ENCODE measurements around the gene ZNF586. TPM values are rescaled to one million over a fixed set of nuclear protein-coding genes. Genes with fewer than 3 reads are reported as not detected.
"Not testable (repeated sequence)": the region's sequence is repeated elsewhere in the genome, so short reads cannot be mapped to it uniquely, and the experiment has no call there.

The ZNF586 gene
- total RNA-seq, 1 experiment from 2014 or later = 35.9 TPM

GRCh38 chr19:57778336-57778735 is 8.9 kb downstream of the ZNF586 start:
- Histone ChIP-seq H3K9me2 (replicated peaks; ENCODE audit: insufficient read depth, low read length) (no peaks in the 10 kb centered on the region), H3K79me2 (ENCODE audit: low read length) (peaks cover 93% of the 10 kb centered on the region), H3K9me3 (ENCODE audit: low read length) (peaks cover 60% of the 10 kb centered on the region), H3K36me3 (ENCODE audit: insufficient read depth, low read length) (peaks cover 84% of the 10 kb centered on the region), H3K27me3 (ENCODE audit: low read length) (no peaks in the 10 kb centered on the region), H4K20me1 (ENCODE audit: insufficient read depth, low read depth, low read length) (no peaks in the 10 kb centered on the region), H3K9ac (ENCODE audit: low read length) (no peak overlapping the region), H3K4me2 (ENCODE audit: low read depth, low read length, poor library complexity, severe bottlenecking) (no peak overlapping the region), H2AFZ (ENCODE audit: low read length) (no peak overlapping the region), H3K4me3 (ENCODE audit: low read length) (no peak overlapping the region; the same call in 1 of the 2 replicates), H3K27ac (ENCODE audit: low read length) (no peak overlapping the region), H3K4me1 (ENCODE audit: low read length) (no peaks in the 10 kb centered on the region)
- DNase-seq = no peak

GRCh38 chr19:57779220-57779845 is 9.9 kb downstream of the ZNF586 start:
- H3K9me3 ChIP-seq (ENCODE audit: low read length) = peaks cover 55% of the 10 kb centered on the region
- H4K20me1 ChIP-seq (ENCODE audit: insufficient read depth, low read depth, low read length) = no peaks in the 10 kb centered on the region
- no peak for DNase-seq
- no peak overlapping the region for H3K4me3 ChIP-seq (ENCODE audit: low read length)
- H3K27me3 ChIP-seq (ENCODE audit: low read length) = no peaks in the 10 kb centered on the region
- no peaks in the 10 kb centered on the region for H3K4me1 ChIP-seq (ENCODE audit: low read length)
- H3K9ac ChIP-seq (ENCODE audit: low read length) = no peak overlapping the region
- H3K27ac ChIP-seq (ENCODE audit: low read length) = no peak overlapping the region
- H3K36me3 ChIP-seq (ENCODE audit: insufficient read depth, low read length) = peaks cover 82% of the 10 kb centered on the region
- no peak overlapping the region for H2AFZ ChIP-seq (ENCODE audit: low read length)
- H3K9me2 ChIP-seq (replicated peaks; ENCODE audit: insufficient read depth, low read length) = no peaks in the 10 kb centered on the region
- H3K4me2 ChIP-seq (ENCODE audit: low read depth, low read length, poor library complexity, severe bottlenecking) = no peak overlapping the region
- peaks cover 90% of the 10 kb centered on the region for H3K79me2 ChIP-seq (ENCODE audit: low read length)

- Histone ChIP-seq H2AFZ (ENCODE audit: low read length) (no peak overlapping the region), H4K20me1 (ENCODE audit: insufficient read depth, low read depth, low read length) (no peaks in the 10 kb centered on the region), H3K27me3 (ENCODE audit: low read length) (no peaks in the 10 kb centered on the region), H3K4me2 (ENCODE audit: low read depth, low read length, poor library complexity, severe bottlenecking) (no peak overlapping the region), H3K9ac (ENCODE audit: low read length) (no peak overlapping the region), H3K4me1 (ENCODE audit: low read length) (no peaks in the 10 kb centered on the region), H3K9me2 (replicated peaks; ENCODE audit: insufficient read depth, low read length) (no peaks in the 10 kb centered on the region), H3K79me2 (ENCODE audit: low read length) (peaks cover 79% of the 10 kb centered on the region), H3K9me3 (ENCODE audit: low read length) (peaks cover 10% of the 10 kb centered on the region), H3K27ac (ENCODE audit: low read length) (no peak overlapping the region), H3K4me3 (ENCODE audit: low read length) (no peak overlapping the region), H3K36me3 (ENCODE audit: insufficient read depth, low read length) (peaks cover 41% of the 10 kb centered on the region)
- no peak for DNase-seq
Measured at GRCh38 chr19:57786286-57786685, 16.8 kb downstream of the ZNF586 start.

- Histone ChIP-seq H3K9me2 (replicated peaks; ENCODE audit: insufficient read depth, low read length) (no peaks in the 10 kb centered on the region), H3K36me3 (ENCODE audit: insufficient read depth, low read length) (peaks cover 37% of the 10 kb centered on the region), H4K20me1 (ENCODE audit: insufficient read depth, low read depth, low read length) (no peaks in the 10 kb centered on the region), H3K79me2 (ENCODE audit: low read length) (peaks cover 77% of the 10 kb centered on the region), H3K9ac (ENCODE audit: low read length) (no peak overlapping the region), H3K4me1 (ENCODE audit: low read length) (no peaks in the 10 kb centered on the region), H2AFZ (ENCODE audit: low read length) (no peak overlapping the region), H3K27me3 (ENCODE audit: low read length) (no peaks in the 10 kb centered on the region), H3K4me2 (ENCODE audit: low read depth, low read length, poor library complexity, severe bottlenecking) (no peak overlapping the region), H3K27ac (ENCODE audit: low read length) (no peak overlapping the region), H3K9me3 (ENCODE audit: low read length) (peaks cover 9% of the 10 kb centered on the region; the same call in 1 of the 2 replicates), H3K4me3 (ENCODE audit: low read length) (no peak overlapping the region)
- DNase-seq = no peak
Measured at GRCh38 chr19:57786906-57787305, 17.4 kb downstream of the ZNF586 start.

GRCh38 chr19:57788114-57788692 is 18.7 kb downstream of the ZNF586 start:
- H3K4me2 ChIP-seq (ENCODE audit: low read depth, low read length, poor library complexity, severe bottlenecking) = no peak overlapping the region
- no peak for DNase-seq
- H3K4me3 ChIP-seq (ENCODE audit: low read length) = no peak overlapping the region
- H3K4me1 ChIP-seq (ENCODE audit: low read length) = no peaks in the 10 kb centered on the region
- peaks cover 76% of the 10 kb centered on the region for H3K79me2 ChIP-seq (ENCODE audit: low read length)
- no peak overlapping the region for H3K27ac ChIP-seq (ENCODE audit: low read length)
- H2AFZ ChIP-seq (ENCODE audit: low read length) = no peak overlapping the region
- H3K36me3 ChIP-seq (ENCODE audit: insufficient read depth, low read length) = peaks cover 39% of the 10 kb centered on the region
- H3K9ac ChIP-seq (ENCODE audit: low read length) = no peak overlapping the region
- H4K20me1 ChIP-seq (ENCODE audit: insufficient read depth, low read depth, low read length) = no peaks in the 10 kb centered on the region
- H3K9me2 ChIP-seq (replicated peaks; ENCODE audit: insufficient read depth, low read length) = no peaks in the 10 kb centered on the region
- no peaks in the 10 kb centered on the region for H3K27me3 ChIP-seq (ENCODE audit: low read length)
- H3K9me3 ChIP-seq (ENCODE audit: low read length) = peaks cover 5% of the 10 kb centered on the region; the same call in 1 of the 2 replicates

- H3K9me3 ChIP-seq (ENCODE audit: low read length) = peaks cover 5% of the 10 kb centered on the region; the same call in 1 of the 2 replicates
- no peak overlapping the region for H3K4me3 ChIP-seq (ENCODE audit: low read length)
- H3K4me2 ChIP-seq (ENCODE audit: low read depth, low read length, poor library complexity, severe bottlenecking) = no peak overlapping the region
- no peaks in the 10 kb centered on the region for H3K27me3 ChIP-seq (ENCODE audit: low read length)
- no peak overlapping the region for H3K9ac ChIP-seq (ENCODE audit: low read length)
- no peak for DNase-seq
- H2AFZ ChIP-seq (ENCODE audit: low read length) = no peak overlapping the region
- no peaks in the 10 kb centered on the region for H4K20me1 ChIP-seq (ENCODE audit: insufficient read depth, low read depth, low read length)
- H3K9me2 ChIP-seq (replicated peaks; ENCODE audit: insufficient read depth, low read length) = no peaks in the 10 kb centered on the region
- H3K27ac ChIP-seq (ENCODE audit: low read length) = no peak overlapping the region
- H3K36me3 ChIP-seq (ENCODE audit: insufficient read depth, low read length) = peaks cover 38% of the 10 kb centered on the region
- peaks cover 77% of the 10 kb centered on the region for H3K79me2 ChIP-seq (ENCODE audit: low read length)
- H3K4me1 ChIP-seq (ENCODE audit: low read length) = no peaks in the 10 kb centered on the region
Measured at GRCh38 chr19:57789288-57789687, 19.8 kb downstream of the ZNF586 start.

GRCh38 chr19:57796580-57796979 is 27.1 kb downstream of the ZNF586 start:
- not testable (repeated sequence) for H2AFZ ChIP-seq (ENCODE audit: low read length); H3K9me2 ChIP-seq (replicated peaks; ENCODE audit: insufficient read depth, low read length); H3K9me3 ChIP-seq (ENCODE audit: low read length); H4K20me1 ChIP-seq (ENCODE audit: insufficient read depth, low read depth, low read length); H3K9ac ChIP-seq (ENCODE audit: low read length); H3K4me3 ChIP-seq (ENCODE audit: low read length); H3K27me3 ChIP-seq (ENCODE audit: low read length); H3K4me2 ChIP-seq (ENCODE audit: low read depth, low read length, poor library complexity, severe bottlenecking); H3K27ac ChIP-seq (ENCODE audit: low read length); DNase-seq
- peaks cover 49% of the 10 kb centered on the region for H3K79me2 ChIP-seq (ENCODE audit: low read length)
- H3K4me1 ChIP-seq (ENCODE audit: low read length) = peaks cover 10% of the 10 kb centered on the region
- peaks cover 24% of the 10 kb centered on the region for H3K36me3 ChIP-seq (ENCODE audit: insufficient read depth, low read length)

- peaks cover 9% of the 10 kb centered on the region for H3K36me3 ChIP-seq (ENCODE audit: insufficient read depth, low read length)
- no peak overlapping the region for H3K4me3 ChIP-seq (ENCODE audit: low read length)
- H3K79me2 ChIP-seq (ENCODE audit: low read length) = peaks cover 45% of the 10 kb centered on the region
- peaks cover 33% of the 10 kb centered on the region for H3K4me1 ChIP-seq (ENCODE audit: low read length)
- no peaks in the 10 kb centered on the region for H3K9me2 ChIP-seq (replicated peaks; ENCODE audit: insufficient read depth, low read length)
- H3K9me3 ChIP-seq (ENCODE audit: low read length) = no peaks in the 10 kb centered on the region
- H3K4me2 ChIP-seq (ENCODE audit: low read depth, low read length, poor library complexity, severe bottlenecking) = no peak overlapping the region
- DNase-seq = no peak
- H4K20me1 ChIP-seq (ENCODE audit: insufficient read depth, low read depth, low read length) = no peaks in the 10 kb centered on the region
- no peaks in the 10 kb centered on the region for H3K27me3 ChIP-seq (ENCODE audit: low read length)
- no peak overlapping the region for H3K9ac ChIP-seq (ENCODE audit: low read length)
- no peak overlapping the region for H2AFZ ChIP-seq (ENCODE audit: low read length)
- H3K27ac ChIP-seq (ENCODE audit: low read length) = no peak overlapping the region
Measured at GRCh38 chr19:57800696-57801095, 31.2 kb downstream of the ZNF586 start.
